ENCODE measurements around the gene MPP2.

GRCh38 chr17:43950554-43950953 lies 43.2 kb upstream of the MPP2 start:
- no peak for TF ChIP-seq CTCF (IDR thresholded peaks at IDR 0.05; ENCODE audit: low read depth, low read length, missing input control)
- TF ChIP-seq SP1 (IDR thresholded peaks at IDR 0.05) = no peak
- TF ChIP-seq REST (IDR thresholded peaks at IDR 0.05) = no peak
- no peak for TF ChIP-seq TAF1 (conservative IDR thresholded peaks at IDR 0.05)
- no peak for TF ChIP-seq RAD21 (IDR thresholded peaks at IDR 0.05)
- TF ChIP-seq ZBTB33 (IDR thresholded peaks at IDR 0.05) = no peak
- TF ChIP-seq HNF4G (IDR thresholded peaks at IDR 0.05) = no peak
- no peak for TF ChIP-seq GABPA (IDR thresholded peaks at IDR 0.05 in 1 of 2, conservative IDR thresholded peaks at IDR 0.05 in 1 of 2)

All from liver (tissue), 3 donors.